OCI-LY7 (cell line): Measurements from ENCODE around the gene COLQ. TPM values are rescaled to one million over a fixed set of nuclear protein-coding genes. Genes with fewer than 3 reads are reported as not detected.

ENCODE experiments used
- BruUV-seq: library from RNA; stranded (reverse); fragments of 400-500 nt; replicated peaks from 2 replicates; lab custom pipeline; 2021; lab: Mats Ljungman, UMichigan
- CTCF ChIA-PET: fragments of 300-600 bp; sonication (Branson Sonifier 250); formaldehyde crosslinking; loops from one replicate; lab custom pipeline; 2022; ENCODE audit warnings: antibody characterized with exemption; ENCODE audit not compliant: unreplicated experiment; lab: Charles Lee
- POLR2A ChIA-PET: fragments of 300-600 bp; sonication (Branson Sonifier 250); formaldehyde crosslinking; loops from one replicate; lab custom pipeline; 2022; ENCODE audit warnings: antibody characterized with exemption; lab: Charles Lee
- DNase-seq: peaks from one replicate; pipeline ENCODE4 v3.0.0-alpha.2; 2015; ENCODE audit warnings: low spot score
- H2AFZ ChIP-seq: fragments of 200-600 bp; sonication (generic), shearing (Covaris generic); 2 replicates; pipeline ENCODE4 v1.6.1; 2014; ENCODE audit warnings: mild to moderate bottlenecking, antibody characterized with exemption, low read length, moderate library complexity
- H3K27ac ChIP-seq: fragments of 200-600 bp; sonication (generic); 2 replicates; pipeline ENCODE4 v1.5.1; 2014; ENCODE audit warnings: mixed run types, low read depth, mild to moderate bottlenecking, moderate library complexity, low read length, inconsistent platforms; ENCODE audit not compliant: poor library complexity, severe bottlenecking
- H3K36me3 ChIP-seq: fragments of 200-600 bp; sonication (generic); 2 replicates; pipeline ENCODE4 v1.6.1; 2014; ENCODE audit warnings: mild to moderate bottlenecking, antibody characterized with exemption, low read length, moderate library complexity, mixed read lengths; ENCODE audit not compliant: insufficient read depth
- H3K4me1 ChIP-seq: fragments of 200-600 bp; sonication (generic); 2 replicates; pipeline ENCODE4 v1.5.1; 2014; ENCODE audit warnings: mild to moderate bottlenecking, low read length; ENCODE audit not compliant: insufficient read depth, poor library complexity, severe bottlenecking
- H3K4me2 ChIP-seq: fragments of 200-600 bp; sonication (generic); 2 replicates; pipeline ENCODE4 v1.6.1; 2014; ENCODE audit warnings: mild to moderate bottlenecking, low read length
- H3K4me3 ChIP-seq: fragments of 200-600 bp; sonication (generic); 2 replicates; pipeline ENCODE4 v1.5.1; 2014; ENCODE audit warnings: mild to moderate bottlenecking, low read depth, low read length; ENCODE audit not compliant: poor library complexity, severe bottlenecking
- H3K79me2 ChIP-seq: fragments of 200-600 bp; sonication (generic); 2 replicates; pipeline ENCODE4 v1.6.1; 2016; ENCODE audit warnings: low read depth, mild to moderate bottlenecking, low read length, moderate library complexity, mixed read lengths; ENCODE audit not compliant: insufficient read depth
- H3K9me2 ChIP-seq: fragments of 200-600 bp; sonication (generic); 2 replicates; pipeline ENCODE4 v1.6.1; 2016; ENCODE audit warnings: mild to moderate bottlenecking, low read length, mixed read lengths; ENCODE audit not compliant: insufficient read depth
- H3K9me3 ChIP-seq: fragments of 200-600 bp; sonication (generic); 2 replicates; pipeline ENCODE4 v1.6.1; 2014; ENCODE audit warnings: mild to moderate bottlenecking, mixed run types, low read length, mixed read lengths
- H4K20me1 ChIP-seq: fragments of 200-600 bp; sonication (generic); 2 replicates; pipeline ENCODE4 v1.6.1; 2014; ENCODE audit warnings: mild to moderate bottlenecking, antibody characterized with exemption, low read length, moderate library complexity, mixed read lengths; ENCODE audit not compliant: insufficient read depth
- EZH2phosphoT487 ChIP-seq: fragments of 200-600 bp; sonication (generic); IDR thresholded peaks from 2 replicates; pipeline ENCODE4 v1.6.1; 2018; ENCODE audit warnings: low read depth, borderline replicate concordance, mild to moderate bottlenecking, mixed run types, antibody characterized with exemption, low read length, moderate library complexity, mixed read lengths
- intact Hi-C: fragments of 100-400 bp; cut with micrococcal nuclease; formaldehyde crosslinking; loops from one replicate; pipeline ENCODE4 v1.10.0; 2022; ENCODE audit not compliant: unreplicated experiment
- total RNA-seq, 2 experiments: library from RNA; depleted of rRNA in 1 of 2; stranded (reverse); fragments of >200 nt in 1 of 2; shearing (Covaris generic) in 1 of 2; gene quantifications; 2 replicates each; pipeline ENCODE4 v1.2.3, GENCODE V29; 2014 to 2022
- TF ChIP-seq, protein P1 (sequence below): fragments of 200-600 bp; sonication (generic); conservative IDR thresholded peaks from 2 replicates; pipeline ENCODE4 v1.5.1; 2014; ENCODE audit warnings: mild to moderate bottlenecking, antibody characterized with exemption, low read length, moderate library complexity, mixed read lengths

The COLQ gene
- total RNA-seq, 2 experiments from 2014 or later = 0.42 to 1.4 TPM

DNA sequence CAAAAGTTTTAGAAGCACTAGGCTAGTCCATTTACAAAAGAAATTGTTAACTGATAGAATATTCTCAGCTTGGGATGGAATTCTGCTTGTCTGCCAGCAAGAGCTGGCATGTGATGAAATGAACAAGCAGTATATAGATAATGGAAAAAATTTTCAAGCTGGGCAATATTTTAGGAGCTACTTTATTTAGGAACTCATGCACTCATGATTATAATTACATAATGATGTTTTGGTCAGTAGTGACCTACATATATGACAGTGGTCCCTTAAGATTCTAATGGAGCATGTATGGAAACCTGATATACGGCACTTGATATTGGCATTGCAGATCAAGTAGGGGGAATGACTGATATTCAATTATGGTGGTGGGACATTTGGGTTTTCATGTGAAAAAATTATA is 88.0 kb downstream of the COLQ start:
- BruUV-seq = no TSS peak
- no peak overlapping the region for H3K27ac ChIP-seq
- no peak overlapping the region for H2AFZ ChIP-seq
- DNase-seq = no peak
- H3K4me3 ChIP-seq = no peak overlapping the region
- ChIA-PET CTCF (no interaction called here), POLR2A (interaction anchor here (0.6 to 1.2 kb wide), 2 partner anchors 178 to 841 kb away, joined by 3 read pairs; no protein-coding TSS in a partner anchor)
- peaks cover 26% of the 10 kb centered on the region for H3K79me2 ChIP-seq
- TF ChIP-seq, protein P1, sequence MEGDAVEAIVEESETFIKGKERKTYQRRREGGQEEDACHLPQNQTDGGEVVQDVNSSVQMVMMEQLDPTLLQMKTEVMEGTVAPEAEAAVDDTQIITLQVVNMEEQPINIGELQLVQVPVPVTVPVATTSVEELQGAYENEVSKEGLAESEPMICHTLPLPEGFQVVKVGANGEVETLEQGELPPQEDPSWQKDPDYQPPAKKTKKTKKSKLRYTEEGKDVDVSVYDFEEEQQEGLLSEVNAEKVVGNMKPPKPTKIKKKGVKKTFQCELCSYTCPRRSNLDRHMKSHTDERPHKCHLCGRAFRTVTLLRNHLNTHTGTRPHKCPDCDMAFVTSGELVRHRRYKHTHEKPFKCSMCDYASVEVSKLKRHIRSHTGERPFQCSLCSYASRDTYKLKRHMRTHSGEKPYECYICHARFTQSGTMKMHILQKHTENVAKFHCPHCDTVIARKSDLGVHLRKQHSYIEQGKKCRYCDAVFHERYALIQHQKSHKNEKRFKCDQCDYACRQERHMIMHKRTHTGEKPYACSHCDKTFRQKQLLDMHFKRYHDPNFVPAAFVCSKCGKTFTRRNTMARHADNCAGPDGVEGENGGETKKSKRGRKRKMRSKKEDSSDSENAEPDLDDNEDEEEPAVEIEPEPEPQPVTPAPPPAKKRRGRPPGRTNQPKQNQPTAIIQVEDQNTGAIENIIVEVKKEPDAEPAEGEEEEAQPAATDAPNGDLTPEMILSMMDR = no peak
- no peak for TF ChIP-seq EZH2phosphoT487
- peaks cover 86% of the 10 kb centered on the region for H3K36me3 ChIP-seq
- no peak overlapping the region for H3K4me2 ChIP-seq
- H3K4me1 ChIP-seq = peaks cover 11% of the 10 kb centered on the region
- intact Hi-C loops = no loop called here
- H4K20me1 ChIP-seq = peaks cover 13% of the 10 kb centered on the region; the same call in 1 of the 2 replicates
- no peaks in the 10 kb centered on the region for H3K9me2 ChIP-seq
- H3K9me3 ChIP-seq = no peaks in the 10 kb centered on the region

DNA sequence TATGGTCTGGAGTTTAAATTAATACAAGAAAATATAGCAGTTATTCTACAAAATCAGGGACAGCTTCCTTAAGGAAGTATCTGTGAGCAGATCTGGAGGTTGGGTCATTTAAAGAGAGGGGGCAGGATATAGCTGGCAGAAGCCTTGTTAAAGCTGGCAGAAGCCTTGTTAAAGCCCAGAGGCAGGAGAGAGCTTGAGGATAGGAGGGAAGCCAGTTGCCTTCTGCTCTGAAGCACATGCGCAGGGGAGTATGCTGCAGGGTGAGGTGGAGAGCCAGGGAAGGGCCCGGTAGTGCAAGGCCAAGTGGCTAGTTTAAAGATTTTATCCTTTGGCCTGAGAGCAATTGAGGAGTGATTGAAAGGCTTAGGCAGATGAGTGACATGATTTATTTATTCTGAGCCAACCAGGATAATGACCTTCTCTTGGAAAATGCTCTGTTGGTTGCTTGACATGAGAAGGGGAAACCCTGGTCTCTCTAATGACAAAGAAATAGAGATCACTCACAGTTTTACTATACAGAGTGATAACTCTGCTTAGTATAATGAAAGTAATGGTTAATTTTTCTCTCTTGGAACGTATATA is 90.2 kb downstream of the COLQ start:
- intact Hi-C loops = no loop called here
- TF ChIP-seq, protein P1 = no peak
- TF ChIP-seq EZH2phosphoT487 = no peak
- H2AFZ ChIP-seq = no peak overlapping the region
- no TSS peak for BruUV-seq
- H3K79me2 ChIP-seq = peaks cover 48% of the 10 kb centered on the region
- H3K36me3 ChIP-seq = peaks cover 67% of the 10 kb centered on the region
- peaks cover 3% of the 10 kb centered on the region; the same call in 1 of the 2 replicates for H3K9me3 ChIP-seq
- ChIA-PET POLR2A (interaction anchor here (0.6 to 1.6 kb wide), 6 partner anchors 137 to 822 kb away, joined by 3 to 4 read pairs (median 3); no protein-coding TSS in a partner anchor), CTCF (no interaction called here)
- no peak overlapping the region for H3K4me3 ChIP-seq
- DNase-seq = no peak
- no peak overlapping the region for H3K4me2 ChIP-seq
- H4K20me1 ChIP-seq = peaks cover 18% of the 10 kb centered on the region; the same call in 1 of the 2 replicates
- H3K9me2 ChIP-seq = no peaks in the 10 kb centered on the region
- H3K27ac ChIP-seq = no peak overlapping the region
- H3K4me1 ChIP-seq = peaks cover 17% of the 10 kb centered on the region

DNA sequence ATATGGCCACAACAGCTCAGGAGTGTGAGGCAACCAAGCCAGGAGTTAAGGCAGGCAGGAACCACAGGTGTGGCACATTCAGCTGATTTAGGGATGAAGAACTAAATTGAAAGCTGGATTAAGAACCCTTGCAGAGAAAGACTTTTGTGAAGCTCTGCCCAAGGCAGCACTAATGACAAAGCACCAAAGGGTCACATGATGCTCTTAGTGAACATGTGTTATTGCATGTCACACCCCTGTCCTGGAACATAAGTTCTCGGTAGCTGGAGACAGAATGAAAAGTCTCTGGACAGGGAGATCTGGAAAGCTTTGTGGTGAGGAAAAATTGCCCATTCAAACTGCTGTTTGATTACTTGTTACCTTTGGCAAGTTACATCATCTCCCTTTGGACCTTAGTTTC is 90.9 kb downstream of the COLQ start:
- no peak for TF ChIP-seq EZH2phosphoT487
- TF ChIP-seq, protein P1 = no peak
- Histone ChIP-seq H3K36me3 (peaks cover 64% of the 10 kb centered on the region), H3K9me2 (no peaks in the 10 kb centered on the region), H3K4me1 (peaks cover 20% of the 10 kb centered on the region), H2AFZ (no peak overlapping the region), H3K4me3 (no peak overlapping the region), H3K9me3 (peaks cover 5% of the 10 kb centered on the region; the same call in 1 of the 2 replicates), H3K27ac (no peak overlapping the region), H4K20me1 (peaks cover 16% of the 10 kb centered on the region; the same call in 1 of the 2 replicates), H3K79me2 (peaks cover 55% of the 10 kb centered on the region), H3K4me2 (no peak overlapping the region)
- BruUV-seq = no TSS peak
- no peak for DNase-seq
- intact Hi-C loops = no loop called here
- ChIA-PET POLR2A (interaction anchor here (0.6 to 1.6 kb wide), 8 partner anchors 14 to 823 kb away, joined by 3 to 4 read pairs (median 3); no protein-coding TSS in a partner anchor), CTCF (no interaction called here)
